H9 (cell line): ENCODE data around the gene PDS5B. TPM values are rescaled to one million over a fixed set of nuclear protein-coding genes. Genes with fewer than 3 reads are reported as not detected.

Experiments used
- DNase-seq: peaks from one replicate; pipeline ENCODE4 v3.0.0-alpha.2; 2017
- H2AFZ ChIP-seq: one replicate; pipeline ENCODE4 v1.6.1; 2013; ENCODE audit warnings: mild to moderate bottlenecking, low read length, control low read depth, moderate library complexity
- H2AK5ac ChIP-seq: 2 replicates; pipeline ENCODE4 v1.6.1; 2013; ENCODE audit warnings: low read length, control low read depth, mixed read lengths; ENCODE audit not compliant: insufficient read length
- H2BK120ac ChIP-seq: one replicate; pipeline ENCODE4 v1.6.1; 2013; ENCODE audit warnings: low read depth, mild to moderate bottlenecking, low read length, control low read depth, inconsistent platforms; ENCODE audit not compliant: poor library complexity, severe bottlenecking
- H2BK12ac ChIP-seq: 2 replicates; pipeline ENCODE4 v1.6.1; 2013; ENCODE audit warnings: low read length, control low read depth, mixed read lengths, low read depth; ENCODE audit not compliant: insufficient read length
- H2BK15ac ChIP-seq: 2 replicates; pipeline ENCODE4 v1.6.1; 2013; ENCODE audit warnings: low read depth, low read length, control low read depth
- H2BK20ac ChIP-seq: one replicate; pipeline ENCODE4 v1.6.1; 2013; ENCODE audit warnings: low read depth, mild to moderate bottlenecking, low read length, control low read depth, inconsistent platforms; ENCODE audit not compliant: poor library complexity, severe bottlenecking
- H2BK5ac ChIP-seq: 2 replicates; pipeline ENCODE4 v1.6.1; 2013; ENCODE audit warnings: low read length, control low read depth, mixed read lengths; ENCODE audit not compliant: insufficient read length
- H3K14ac ChIP-seq: 2 replicates; pipeline ENCODE4 v1.6.1; 2013; ENCODE audit warnings: low read length, control low read depth; ENCODE audit not compliant: insufficient read depth
- H3K18ac ChIP-seq: 2 replicates; pipeline ENCODE4 v1.6.1; 2013; ENCODE audit warnings: low read depth, mild to moderate bottlenecking, mixed read lengths, low read length, control low read depth; ENCODE audit not compliant: insufficient read length
- H3K23ac ChIP-seq: 2 replicates; pipeline ENCODE4 v1.6.1; 2013; ENCODE audit warnings: low read length, control low read depth, mixed read lengths, low read depth; ENCODE audit not compliant: insufficient read length
- H3K23me2 ChIP-seq: 2 replicates; pipeline ENCODE4 v1.6.1; 2013; ENCODE audit warnings: low read depth, mild to moderate bottlenecking, mixed read lengths, low read length, control low read depth; ENCODE audit not compliant: insufficient read length, poor library complexity, severe bottlenecking
- H3K27ac ChIP-seq: 2 replicates; pipeline ENCODE4 v1.5.1; 2013; ENCODE audit warnings: low read length, control low read depth, mixed read lengths, low read depth; ENCODE audit not compliant: insufficient read length
- H3K27me3 ChIP-seq: 2 replicates; pipeline ENCODE4 v1.6.1; 2013; ENCODE audit warnings: low read length, control low read depth, inconsistent platforms; ENCODE audit not compliant: insufficient read depth
- H3K4ac ChIP-seq: 2 replicates; pipeline ENCODE4 v1.6.1; 2013; ENCODE audit warnings: low read depth, mild to moderate bottlenecking, control low read depth, inconsistent platforms, low read length, moderate library complexity
- H3K4me1 ChIP-seq: 2 replicates; pipeline ENCODE4 v1.6.1; 2013; ENCODE audit warnings: low read length, control low read depth, inconsistent platforms; ENCODE audit not compliant: insufficient read depth
- H3K4me2 ChIP-seq: 2 replicates; pipeline ENCODE4 v1.6.1; 2013; ENCODE audit warnings: low read length, control low read depth, mixed read lengths; ENCODE audit not compliant: insufficient read length, insufficient read depth
- H3K56ac ChIP-seq: 2 replicates; pipeline ENCODE4 v1.6.1; 2013; ENCODE audit warnings: low read depth, mild to moderate bottlenecking, mixed read lengths, low read length, control low read depth; ENCODE audit not compliant: insufficient read length
- H3K79me1 ChIP-seq: 2 replicates; pipeline ENCODE4 v1.6.1; 2013; ENCODE audit warnings: low read depth, mild to moderate bottlenecking, moderate library complexity, low read length, control low read depth, inconsistent platforms; ENCODE audit not compliant: insufficient read depth, poor library complexity, severe bottlenecking
- H3K79me2 ChIP-seq: 2 replicates; pipeline ENCODE4 v1.6.1; 2013; ENCODE audit warnings: low read length, control low read depth, inconsistent platforms; ENCODE audit not compliant: insufficient read depth
- H3K9ac ChIP-seq: 2 replicates; pipeline ENCODE4 v1.6.1; 2013; ENCODE audit warnings: low read length, control low read depth, mixed read lengths; ENCODE audit not compliant: insufficient read length; ENCODE audit errors: extremely low read depth
- H3K9me3 ChIP-seq: one replicate; pipeline ENCODE4 v1.6.1; 2013; ENCODE audit warnings: low read depth, low read length, inconsistent platforms; ENCODE audit not compliant: control insufficient read depth
- H3T11ph ChIP-seq: one replicate; pipeline ENCODE4 v1.6.1; 2013; ENCODE audit warnings: mild to moderate bottlenecking, low read length, control low read depth, inconsistent platforms
- H4K20me1 ChIP-seq: one replicate; pipeline ENCODE4 v1.6.1; 2013; ENCODE audit not compliant: control insufficient read depth, insufficient read length, insufficient read depth
- H4K5ac ChIP-seq: 2 replicates; pipeline ENCODE4 v1.6.1; 2013; ENCODE audit warnings: low read depth, mild to moderate bottlenecking, mixed read lengths, low read length, control low read depth; ENCODE audit not compliant: insufficient read length
- H4K8ac ChIP-seq: replicated peaks from 2 replicates; pipeline ENCODE4 v1.6.1; 2013; ENCODE audit warnings: low read length, control low read depth, mixed read lengths, low read depth; ENCODE audit not compliant: insufficient read length
- H4K91ac ChIP-seq: 2 replicates; pipeline ENCODE4 v1.6.1; 2013; ENCODE audit warnings: low read depth, mild to moderate bottlenecking, moderate library complexity, mixed read lengths, low read length, control low read depth; ENCODE audit not compliant: insufficient read length
- H3K27ac Mint-ChIP-seq, 3 experiments: 2 replicates in 2 of 3; 3 replicates in 1 of 3; pipeline ENCODE4 v1.8.0; 2020 to 2021; ENCODE audit warnings: mixed read lengths in 3 of 3, mild to moderate bottlenecking in 1 of 3, moderate library complexity in 1 of 3
- H3K27me3 Mint-ChIP-seq: 2 replicates; pipeline ENCODE4 v1.8.0; 2021; ENCODE audit warnings: low read depth, mild to moderate bottlenecking, moderate library complexity, mixed read lengths
- H3K36me3 Mint-ChIP-seq, 3 experiments: 2 replicates in 2 of 3; 3 replicates in 1 of 3; pipeline ENCODE4 v1.8.0; 2020 to 2021; ENCODE audit warnings: low read depth in 3 of 3, mixed read lengths in 3 of 3; ENCODE audit not compliant: insufficient read depth in 1 of 3
- H3K4me1 Mint-ChIP-seq, 2 experiments: 2 replicates each; pipeline ENCODE4 v1.8.0; 2020; ENCODE audit warnings: mixed read lengths in 2 of 2
- H3K4me3 Mint-ChIP-seq, 2 experiments: 2 replicates in 1 of 2; 3 replicates in 1 of 2; pipeline ENCODE4 v1.8.0; 2020 to 2021; ENCODE audit warnings: mild to moderate bottlenecking in 2 of 2, mixed read lengths in 2 of 2, moderate library complexity in 1 of 2
- H3K9me3 Mint-ChIP-seq, 2 experiments: 2 replicates in 1 of 2; 3 replicates in 1 of 2; pipeline ENCODE4 v1.8.0; 2020; ENCODE audit warnings: mild to moderate bottlenecking in 2 of 2, mixed read lengths in 2 of 2, moderate library complexity in 1 of 2
- WGBS: extraction: QIAGEN DNeasy Blood & Tissue Kit; methylation state at CpG from one replicate; pipeline ENCODE4 v1.1.7; 2013; ENCODE audit warnings: missing lambda C conversion rate, low lambda C conversion rate, mixed read lengths; ENCODE audit not compliant: insufficient read length; ENCODE audit errors: extremely low coverage; 5-methylcytosine and 5-hydroxymethylcytosine counted together
- total RNA-seq: library from RNA; stranded (reverse); gene quantifications from 2 replicates; pipeline ENCODE4 v1.2.1, GENCODE V29; 2021
- TF ChIP-seq, protein P1 (sequence below): fragments of 200-600 bp; sonication (generic); conservative IDR thresholded peaks from 3 replicates; pipeline ENCODE4 v1.8.0; 2021; ENCODE audit warnings: antibody characterized with exemption, mild to moderate bottlenecking

Gene PDS5B
- total RNA-seq, 1 experiment from 2014 or later = 50.0 TPM

DNA sequence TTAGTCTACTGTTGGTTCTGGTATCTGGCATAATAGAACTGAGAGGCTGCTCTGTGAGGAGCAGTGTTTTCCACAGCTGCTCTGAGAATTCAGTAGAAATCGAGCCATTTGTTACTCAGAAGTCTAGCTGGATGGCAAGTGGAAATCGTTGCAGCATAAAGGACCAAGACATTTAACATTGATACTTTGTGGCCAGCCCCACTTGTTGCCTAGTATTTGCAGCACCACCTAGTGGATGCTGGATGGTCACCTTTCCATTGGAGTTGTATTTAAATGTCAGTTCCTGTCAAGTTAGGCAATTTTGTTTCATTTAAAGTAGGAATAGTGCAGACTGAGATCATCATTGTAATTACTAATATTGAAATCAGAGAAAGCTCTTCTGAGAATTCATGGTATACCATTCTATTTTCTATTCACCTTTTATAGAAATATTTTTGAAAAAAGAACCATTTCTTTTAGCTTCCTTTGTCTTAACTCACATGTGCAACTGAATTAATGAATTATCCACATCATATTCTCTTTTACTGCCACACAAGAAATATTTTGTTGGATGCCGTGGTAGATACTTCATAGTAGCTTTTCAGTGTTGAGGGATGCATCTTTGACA is 64.6 kb downstream of the PDS5B start:
- no peak overlapping the region for H3K14ac ChIP-seq
- H3K4ac ChIP-seq = no peak overlapping the region
- no peak overlapping the region for H2AFZ ChIP-seq
- TF ChIP-seq, protein P1, sequence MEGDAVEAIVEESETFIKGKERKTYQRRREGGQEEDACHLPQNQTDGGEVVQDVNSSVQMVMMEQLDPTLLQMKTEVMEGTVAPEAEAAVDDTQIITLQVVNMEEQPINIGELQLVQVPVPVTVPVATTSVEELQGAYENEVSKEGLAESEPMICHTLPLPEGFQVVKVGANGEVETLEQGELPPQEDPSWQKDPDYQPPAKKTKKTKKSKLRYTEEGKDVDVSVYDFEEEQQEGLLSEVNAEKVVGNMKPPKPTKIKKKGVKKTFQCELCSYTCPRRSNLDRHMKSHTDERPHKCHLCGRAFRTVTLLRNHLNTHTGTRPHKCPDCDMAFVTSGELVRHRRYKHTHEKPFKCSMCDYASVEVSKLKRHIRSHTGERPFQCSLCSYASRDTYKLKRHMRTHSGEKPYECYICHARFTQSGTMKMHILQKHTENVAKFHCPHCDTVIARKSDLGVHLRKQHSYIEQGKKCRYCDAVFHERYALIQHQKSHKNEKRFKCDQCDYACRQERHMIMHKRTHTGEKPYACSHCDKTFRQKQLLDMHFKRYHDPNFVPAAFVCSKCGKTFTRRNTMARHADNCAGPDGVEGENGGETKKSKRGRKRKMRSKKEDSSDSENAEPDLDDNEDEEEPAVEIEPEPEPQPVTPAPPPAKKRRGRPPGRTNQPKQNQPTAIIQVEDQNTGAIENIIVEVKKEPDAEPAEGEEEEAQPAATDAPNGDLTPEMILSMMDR = peak; percentile 83
- H3K79me2 ChIP-seq = peaks cover 9% of the 10 kb centered on the region; the same call in 1 of the 2 replicates
- DNase-seq = peak; percentile 58
- H4K20me1 ChIP-seq = no peaks in the 10 kb centered on the region
- no peak overlapping the region for H3T11ph ChIP-seq
- no peak overlapping the region for H2BK12ac ChIP-seq
- H3K27me3 Mint-ChIP-seq = no peaks in the 10 kb centered on the region
- no peak overlapping the region for H3K4me2 ChIP-seq
- H2AK5ac ChIP-seq = no peak overlapping the region
- H3K27me3 ChIP-seq = no peaks in the 10 kb centered on the region
- H2BK5ac ChIP-seq = no peak overlapping the region
- H4K5ac ChIP-seq = no peak overlapping the region
- no peaks in the 10 kb centered on the region for H3K23me2 ChIP-seq
- no peak overlapping the region; a peak in 1 of 7 replicates for H3K27ac Mint-ChIP-seq
- peaks cover 7 to 16% of the 10 kb centered on the region in 2 experiments for H3K9me3 Mint-ChIP-seq
- H3K27ac ChIP-seq = no peak overlapping the region
- no peak overlapping the region for H2BK120ac ChIP-seq
- no peak overlapping the region for H4K91ac ChIP-seq
- no peaks in the 10 kb centered on the region for H3K9me3 ChIP-seq
- peaks cover 10 to 12% of the 10 kb centered on the region in 2 experiments for H3K4me1 Mint-ChIP-seq
- peaks cover 10% of the 10 kb centered on the region for H3K79me1 ChIP-seq
- no peak overlapping the region for H2BK20ac ChIP-seq
- no CpG with 5 or more reads among the region's 3 CpGs for WGBS
- H3K4me1 ChIP-seq = peaks cover 3% of the 10 kb centered on the region; the same call in 1 of the 2 replicates
- H2BK15ac ChIP-seq = no peak overlapping the region
- H4K8ac ChIP-seq = no peak overlapping the region
- H3K18ac ChIP-seq = no peak overlapping the region
- H3K23ac ChIP-seq = no peak overlapping the region
- no peak overlapping the region for H3K56ac ChIP-seq
- no peak overlapping the region for H3K9ac ChIP-seq
- no peak overlapping the region for H3K4me3 Mint-ChIP-seq
- H3K36me3 Mint-ChIP-seq = peaks cover 19 to 30% (median 27%) of the 10 kb centered on the region in 3 experiments
